ENCODE results near the gene C1orf56.

GRCh38 chr1:151036356-151036755 is 11.2 kb upstream of the C1orf56 start, which contains the start of gene BNIPL:
- TF ChIP-seq CTCF (conservative IDR thresholded peaks at IDR 0.05; ENCODE audit: low read depth, low read length) (no peak), EZH2 (IDR thresholded peaks at IDR 0.05; ENCODE audit: low read length, unreplicated experiment) (no peak)

All from PC-3 (cell line).